Stimulated activated naive CD8-positive, alpha-beta T cell treated with anti-CD3 and anti-CD28 coated beads, Interleukin-15, amount 100 ng/mL, for 72 hours (primary cell): Measurements from ENCODE around the gene NKD2.
A peak's percentile ranks its signal among the peaks of the same experiment; 100 is the strongest.
"Not testable (repeated sequence)": the region's sequence is repeated elsewhere in the genome, so short reads cannot be mapped to it uniquely, and the experiment has no call there.

Experiments used
- ATAC-seq: fragments of 150-1000 bp; cut with Tn5 transposase; 2 replicates; pipeline ENCODE4 v1.10.0; 2021; ENCODE audit warnings: mild to moderate bottlenecking, moderate library complexity
- DNase-seq, 2 donors: peaks; one replicate each; pipeline ENCODE4 v3.0.0; 2021 to 2022
- H3K27ac Mint-ChIP-seq, 2 donors: one replicate each; pipeline ENCODE4 v1.8.0; 2022; ENCODE audit warnings: mild to moderate bottlenecking in 2 of 2, mixed read lengths in 2 of 2, moderate library complexity in 2 of 2
- H3K27me3 Mint-ChIP-seq: one replicate; pipeline ENCODE4 v1.8.0; 2022; ENCODE audit warnings: mixed read lengths
- H3K4me1 Mint-ChIP-seq: one replicate; pipeline ENCODE4 v1.8.0; 2022; ENCODE audit warnings: mild to moderate bottlenecking, mixed read lengths
- H3K4me3 Mint-ChIP-seq, 2 donors: one replicate each; pipeline ENCODE4 v1.8.0; 2022; ENCODE audit warnings: mild to moderate bottlenecking in 2 of 2, mixed read lengths in 2 of 2, moderate library complexity in 1 of 2
- H3K9me3 Mint-ChIP-seq, 2 donors: one replicate each; pipeline ENCODE4 v1.8.0; 2022; ENCODE audit warnings: mixed read lengths in 2 of 2

NKD2 gene

DNA sequence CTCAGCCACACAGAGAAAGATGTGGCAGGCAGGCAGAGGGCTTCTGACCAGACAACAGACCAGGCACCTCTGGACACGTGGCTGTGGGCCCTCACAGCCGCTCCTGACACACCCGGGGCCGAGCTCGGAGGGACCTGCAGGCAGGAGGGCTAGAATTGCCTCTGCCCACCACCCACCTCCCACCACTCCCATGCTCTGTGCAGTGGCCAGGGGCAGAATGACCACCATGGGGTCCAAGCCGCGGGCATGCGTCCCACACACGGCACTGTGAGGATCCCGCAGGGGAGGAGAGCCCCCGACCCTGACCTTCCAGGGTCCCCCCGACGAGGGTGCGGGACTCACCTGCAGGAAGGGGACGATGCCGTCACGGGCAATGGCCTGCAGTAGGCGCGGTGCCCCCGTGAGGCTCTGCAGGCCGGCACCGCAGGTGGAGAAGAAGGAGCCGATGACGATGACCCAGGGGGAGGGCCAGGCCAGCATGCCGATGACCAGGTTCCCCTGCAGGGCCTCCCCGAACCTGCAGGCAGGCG is 69.0 kb downstream of the NKD2 start:
- peak overlapping the region in 1 of 2 donors; percentile 42 for H3K27ac Mint-ChIP-seq
- DNase-seq (no peak), ATAC-seq (no peak)
- H3K27me3 Mint-ChIP-seq: no peaks in the 10 kb centered on the region
- H3K4me1 Mint-ChIP-seq: no peaks in the 10 kb centered on the region
- no peaks in the 10 kb centered on the region for H3K9me3 Mint-ChIP-seq
- H3K4me3 Mint-ChIP-seq: no peak overlapping the region

DNA sequence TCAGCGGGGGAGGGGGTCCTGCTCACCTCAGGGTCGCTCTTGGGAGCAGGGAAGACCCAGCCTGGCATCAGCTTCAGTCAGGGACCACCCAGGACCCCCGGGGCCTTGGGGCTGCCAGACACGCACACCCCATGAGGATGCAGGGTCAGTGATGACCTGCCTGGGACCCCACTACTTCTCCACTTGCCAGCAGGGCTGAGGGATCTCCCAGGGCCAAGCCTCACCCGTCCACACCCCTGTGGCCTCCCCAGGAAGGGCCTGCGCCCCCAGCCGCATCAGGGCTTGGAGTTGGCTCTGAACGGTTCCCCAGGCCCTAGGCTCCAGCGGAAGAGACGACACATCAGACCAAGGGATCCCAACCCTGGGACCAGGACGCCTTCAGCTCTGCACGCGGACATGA is 69.6 kb downstream of the NKD2 start:
- Mint-ChIP-seq H3K4me1 (no peaks in the 10 kb centered on the region), H3K27ac (no peak overlapping the region), H3K27me3 (no peaks in the 10 kb centered on the region), H3K4me3 (no peak overlapping the region), H3K9me3 (no peaks in the 10 kb centered on the region)
- no peak for DNase-seq
- no peak for ATAC-seq

DNA sequence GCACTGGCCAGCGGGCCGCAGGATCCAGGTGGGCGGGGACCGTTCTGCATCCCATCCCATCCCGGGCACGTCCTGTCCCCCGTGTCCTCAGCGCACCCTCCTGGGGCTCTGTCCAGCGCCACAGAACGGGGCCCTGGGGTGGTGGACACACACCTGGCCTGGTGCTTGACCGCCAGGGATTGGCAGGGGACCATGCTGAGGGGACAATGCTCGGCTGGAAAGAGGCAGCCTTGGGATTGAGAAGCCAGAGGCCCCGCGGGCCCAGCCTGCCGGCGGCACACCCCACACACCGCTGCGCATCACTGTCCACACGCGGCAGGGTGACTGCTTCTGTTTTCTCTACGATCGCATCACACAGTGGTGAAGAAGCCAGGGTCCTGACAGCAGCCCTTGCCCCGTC is 70.2 kb downstream of the NKD2 start:
- Mint-ChIP-seq H3K4me1 (no peaks in the 10 kb centered on the region), H3K4me3 (no peak overlapping the region), H3K9me3 (no peaks in the 10 kb centered on the region), H3K27me3 (no peaks in the 10 kb centered on the region), H3K27ac (no peak overlapping the region)
- no peak for DNase-seq
- ATAC-seq: no peak

DNA sequence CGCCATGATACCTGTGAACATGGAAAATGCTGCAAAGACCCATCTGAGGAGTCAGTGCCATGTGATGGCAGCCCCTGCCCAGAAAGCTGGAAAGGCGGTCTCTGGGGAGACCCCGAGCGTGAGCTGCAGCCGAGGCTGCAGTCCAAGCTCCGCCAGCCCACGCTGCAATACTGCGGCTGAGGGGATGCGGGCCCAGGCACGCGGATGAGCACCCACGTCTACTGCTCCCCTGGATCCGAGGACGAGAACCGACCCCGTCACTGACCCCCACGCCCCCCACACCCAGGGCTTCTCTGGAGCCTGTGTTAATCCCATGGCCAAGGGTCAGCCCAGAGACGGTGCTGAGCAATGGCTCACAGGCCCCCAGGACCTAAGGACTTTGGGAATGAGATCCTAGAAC is 70.9 kb downstream of the NKD2 start:
- DNase-seq: no peak
- H3K27me3 Mint-ChIP-seq: no peaks in the 10 kb centered on the region
- H3K27ac Mint-ChIP-seq: no peak overlapping the region
- no peaks in the 10 kb centered on the region for H3K9me3 Mint-ChIP-seq
- no peak for ATAC-seq
- H3K4me1 Mint-ChIP-seq: no peaks in the 10 kb centered on the region
- H3K4me3 Mint-ChIP-seq: no peak overlapping the region

DNA sequence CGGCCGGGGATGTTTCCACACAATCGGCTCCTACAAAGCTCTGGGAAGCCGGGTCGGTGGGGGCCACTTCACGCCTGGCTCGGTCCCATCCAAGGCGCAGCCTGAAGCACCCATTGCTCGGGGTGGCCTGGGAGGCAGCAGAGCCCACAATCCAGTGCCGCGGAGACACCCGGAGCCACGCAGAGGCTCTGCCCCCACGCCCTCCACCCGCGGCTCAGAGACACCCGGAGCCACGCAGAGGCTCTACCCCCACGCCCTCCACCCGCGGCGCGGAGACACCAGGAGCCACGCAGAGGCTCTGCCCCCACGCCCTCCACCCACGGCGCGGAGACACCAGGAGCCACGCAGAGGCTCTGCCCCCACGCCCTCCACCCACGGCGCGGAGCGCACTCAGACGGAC is 71.4 kb downstream of the NKD2 start:
- Mint-ChIP-seq H3K27me3 (no peaks in the 10 kb centered on the region), H3K27ac (no peak overlapping the region), H3K4me1 (no peaks in the 10 kb centered on the region), H3K9me3 (no peaks in the 10 kb centered on the region), H3K4me3 (no peak overlapping the region)
- DNase-seq (no peak), ATAC-seq (no peak)

DNA sequence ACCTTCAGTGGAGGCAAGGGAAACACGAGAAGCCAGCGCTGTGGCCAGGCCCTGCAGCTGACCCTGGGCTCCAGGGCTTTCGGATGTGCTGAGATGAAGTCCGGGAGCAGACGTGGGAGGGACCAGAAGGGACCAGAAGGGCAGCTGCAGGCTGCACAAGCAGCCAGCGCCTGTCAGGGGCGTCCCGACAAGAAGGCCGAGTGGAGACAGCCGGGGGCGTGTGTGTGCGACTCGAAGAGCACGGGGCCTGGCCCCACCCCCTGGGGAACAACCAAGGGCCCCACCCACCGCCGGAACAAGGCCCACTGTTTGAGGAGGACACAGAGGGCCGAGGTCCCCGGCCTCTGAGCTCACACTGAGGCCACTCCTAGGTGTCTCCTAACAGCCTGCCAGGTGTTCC is 71.8 kb downstream of the NKD2 start:
- no peak overlapping the region for H3K4me3 Mint-ChIP-seq

DNA sequence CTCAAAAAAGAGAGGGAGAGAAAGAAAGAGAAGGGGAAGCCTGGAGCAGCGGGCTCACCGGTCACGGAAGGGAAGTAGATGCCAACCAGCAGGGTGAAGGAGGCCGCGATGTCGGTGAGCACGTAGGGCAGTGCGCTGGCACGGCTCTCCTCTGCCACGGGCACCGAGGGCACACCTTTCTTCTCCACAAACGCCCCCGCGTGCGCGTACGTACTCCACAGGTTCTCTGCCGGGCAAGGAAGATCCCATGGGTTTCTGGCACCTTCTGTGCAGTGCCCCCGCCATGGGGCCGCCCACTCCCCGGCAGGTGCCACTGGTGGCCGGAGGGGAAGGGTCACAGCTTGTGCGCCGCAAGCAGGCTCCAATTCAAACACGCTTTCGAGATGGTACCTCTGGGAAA is 72.9 kb downstream of the NKD2 start:
- Mint-ChIP-seq H3K27me3 (no peaks in the 10 kb centered on the region), H3K4me3 (no peak overlapping the region), H3K9me3 (no peaks in the 10 kb centered on the region), H3K4me1 (no peaks in the 10 kb centered on the region), H3K27ac (no peak overlapping the region)
- ATAC-seq (no peak), DNase-seq (no peak)

More for the DNA sequence above, 71.8 kb downstream of the NKD2 start:
- DNase-seq: no peak
- Mint-ChIP-seq H3K9me3 (no peaks in the 10 kb centered on the region), H3K4me1 (no peaks in the 10 kb centered on the region), H3K27me3 (no peaks in the 10 kb centered on the region), H3K27ac (no peak overlapping the region)
- ATAC-seq: no peak

DNA sequence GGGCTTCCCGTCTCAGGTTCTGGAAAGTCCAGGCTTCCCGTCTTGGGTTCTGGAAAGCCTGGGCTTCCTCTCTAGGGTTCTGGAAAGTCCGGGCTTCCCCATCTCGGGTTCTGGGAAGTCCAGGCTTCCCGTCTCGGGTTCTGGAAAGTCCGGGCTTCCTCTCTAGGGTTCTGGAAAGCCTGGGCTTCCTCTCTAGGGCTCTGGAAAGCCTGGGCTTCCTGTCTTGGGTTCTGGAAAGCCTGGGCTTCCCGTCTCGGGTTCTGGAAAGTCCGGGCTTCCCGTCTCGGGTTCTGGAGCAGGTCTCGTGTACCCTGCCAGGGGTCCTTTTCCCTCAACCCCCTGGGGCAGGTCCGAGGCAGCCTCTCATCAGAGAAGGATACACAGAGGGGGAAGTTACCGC is 74.4 kb downstream of the NKD2 start:
- not testable (repeated sequence) for H3K9me3 Mint-ChIP-seq, ATAC-seq, H3K4me3 Mint-ChIP-seq, H3K27ac Mint-ChIP-seq, DNase-seq, H3K27me3 Mint-ChIP-seq, H3K4me1 Mint-ChIP-seq

DNA sequence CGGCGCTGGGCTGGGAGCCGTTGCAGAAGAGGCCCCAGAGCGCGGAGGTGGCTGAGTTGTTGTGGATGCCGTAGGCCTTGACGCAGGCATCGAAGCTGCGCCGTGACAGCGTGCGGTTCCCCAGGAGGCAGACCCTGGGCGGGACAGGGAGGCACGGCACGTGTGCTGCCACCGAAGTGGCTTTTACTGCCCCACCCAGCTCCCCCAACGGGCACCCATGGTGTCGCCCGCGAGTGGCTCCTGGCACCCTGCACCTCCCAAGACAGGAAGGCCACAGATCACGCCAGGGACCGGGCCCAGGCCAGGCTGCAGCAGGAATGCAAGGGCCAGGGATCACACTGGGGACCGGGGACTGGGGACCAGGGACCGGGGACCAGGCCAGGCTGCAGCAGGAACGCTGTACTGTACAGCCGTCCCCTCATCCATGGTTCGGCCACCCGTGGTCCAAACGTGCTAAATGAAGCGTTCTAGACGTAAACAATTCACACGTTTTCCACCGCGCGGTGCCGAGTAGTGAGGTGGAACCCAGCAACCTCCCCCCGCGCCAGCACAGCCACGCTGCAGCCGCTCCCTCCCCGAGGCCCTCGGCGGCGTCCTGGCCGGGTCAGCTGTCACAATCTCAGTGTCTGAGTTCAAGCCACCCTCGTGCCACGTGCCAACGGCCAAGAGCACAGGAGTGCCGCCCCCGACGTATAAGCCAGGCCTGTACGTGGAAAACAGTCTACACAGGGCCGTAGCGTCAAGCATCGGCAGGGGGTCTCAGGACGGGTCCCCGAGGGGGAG is 75.4 kb downstream of the NKD2 start:
- ATAC-seq (no peak), DNase-seq (no peak)
- no peak overlapping the region for H3K27ac Mint-ChIP-seq
- no peak overlapping the region for H3K4me3 Mint-ChIP-seq
- H3K4me1 Mint-ChIP-seq: no peaks in the 10 kb centered on the region
- no peaks in the 10 kb centered on the region for H3K27me3 Mint-ChIP-seq
- H3K9me3 Mint-ChIP-seq: no peaks in the 10 kb centered on the region

DNA sequence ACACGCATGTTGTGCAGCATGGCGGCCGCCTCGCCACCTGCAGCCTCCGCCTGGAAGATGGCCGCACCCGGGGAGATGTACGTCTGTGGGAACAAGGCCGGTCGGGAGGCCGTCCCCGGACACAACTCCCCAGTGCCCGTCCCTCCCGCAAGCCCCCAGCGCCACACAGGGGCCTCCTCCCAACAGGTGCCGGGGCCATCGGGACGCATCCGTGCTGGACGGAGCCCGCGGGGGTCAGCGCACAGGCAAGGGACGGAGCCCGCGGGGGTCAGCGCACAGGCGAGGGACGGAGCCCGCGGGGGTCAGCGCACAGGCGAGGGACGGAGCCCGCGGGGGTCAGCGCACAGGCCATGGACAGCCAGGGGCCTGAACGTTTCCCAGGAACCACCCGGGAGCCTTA is 76.8 kb downstream of the NKD2 start:
- DNase-seq (no peak), ATAC-seq (peak; percentile 31)
- Mint-ChIP-seq H3K4me1 (no peaks in the 10 kb centered on the region), H3K4me3 (no peak overlapping the region), H3K9me3 (no peaks in the 10 kb centered on the region), H3K27ac (no peak overlapping the region), H3K27me3 (no peaks in the 10 kb centered on the region)

DNA sequence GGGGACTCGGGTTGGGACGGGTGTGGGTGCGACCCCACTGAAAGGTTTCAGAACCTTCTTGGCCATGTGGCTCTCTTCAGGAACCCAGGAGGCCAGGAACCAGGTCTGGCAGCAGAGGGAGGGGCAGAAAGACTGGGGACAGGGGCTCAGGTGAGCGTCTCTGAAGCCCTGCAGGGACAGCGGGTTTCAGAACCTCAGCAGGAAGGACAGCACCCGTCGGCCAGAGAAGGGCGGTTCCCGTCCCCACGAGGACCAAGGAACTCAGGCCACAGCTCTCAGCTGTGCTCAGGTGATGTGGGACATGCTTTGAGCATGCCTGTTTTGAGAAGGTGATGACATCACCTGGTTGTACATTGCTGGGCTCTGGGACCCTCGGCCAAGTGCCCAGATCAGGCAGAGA is 77.5 kb downstream of the NKD2 start:
- DNase-seq: no peak
- Mint-ChIP-seq H3K4me3 (no peak overlapping the region), H3K9me3 (no peaks in the 10 kb centered on the region), H3K4me1 (no peaks in the 10 kb centered on the region), H3K27me3 (no peaks in the 10 kb centered on the region), H3K27ac (peak overlapping the region in 1 of 2 donors; percentile 76)
- ATAC-seq: no peak

DNA sequence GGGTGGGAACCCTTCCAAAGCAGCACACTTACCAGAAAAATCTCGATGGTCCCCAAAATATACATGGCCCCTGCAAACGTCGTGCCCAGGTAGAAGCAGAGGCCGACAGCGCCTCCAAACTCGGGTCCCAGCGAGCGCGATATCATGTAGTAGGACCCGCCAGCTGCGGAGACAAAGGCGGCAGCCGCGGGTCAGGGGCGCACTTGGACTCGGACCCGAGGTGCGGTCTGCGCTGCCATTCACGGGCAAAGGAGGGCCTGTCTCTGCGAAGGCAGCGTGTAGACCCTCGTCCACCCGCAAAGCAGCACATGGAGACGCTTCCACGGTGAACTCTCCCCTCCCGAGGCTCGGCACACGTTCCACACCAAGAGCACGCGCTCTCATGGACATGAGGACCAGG is 78.3 kb downstream of the NKD2 start:
- DNase-seq (no peak), ATAC-seq (no peak)
- Mint-ChIP-seq H3K4me3 (no peak overlapping the region), H3K27me3 (no peaks in the 10 kb centered on the region), H3K27ac (no peak overlapping the region), H3K9me3 (no peaks in the 10 kb centered on the region), H3K4me1 (no peaks in the 10 kb centered on the region)

DNA sequence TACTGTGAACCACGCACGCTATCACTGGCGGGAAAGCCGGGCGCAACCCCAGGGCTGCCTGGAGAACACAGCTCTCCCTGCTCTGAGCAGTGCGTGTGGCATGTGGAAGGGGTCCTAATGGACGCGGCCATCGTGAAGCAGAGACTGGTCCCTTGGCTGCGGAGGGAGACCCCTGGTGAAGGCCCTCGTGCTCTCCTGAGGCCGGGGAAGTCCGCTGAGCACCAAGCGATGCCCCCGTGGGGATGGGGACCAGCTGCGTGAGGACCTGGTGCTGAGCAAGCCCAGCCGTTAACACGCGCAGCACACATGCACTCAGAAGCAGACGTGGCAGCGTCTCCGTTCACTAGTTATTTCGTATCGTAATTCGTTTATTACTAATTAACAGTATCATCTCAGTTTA is 78.8 kb downstream of the NKD2 start:
- Mint-ChIP-seq H3K27ac (no peak overlapping the region), H3K27me3 (no peaks in the 10 kb centered on the region), H3K9me3 (no peaks in the 10 kb centered on the region), H3K4me1 (no peaks in the 10 kb centered on the region), H3K4me3 (no peak overlapping the region)
- ATAC-seq: no peak
- no peak for DNase-seq

DNA sequence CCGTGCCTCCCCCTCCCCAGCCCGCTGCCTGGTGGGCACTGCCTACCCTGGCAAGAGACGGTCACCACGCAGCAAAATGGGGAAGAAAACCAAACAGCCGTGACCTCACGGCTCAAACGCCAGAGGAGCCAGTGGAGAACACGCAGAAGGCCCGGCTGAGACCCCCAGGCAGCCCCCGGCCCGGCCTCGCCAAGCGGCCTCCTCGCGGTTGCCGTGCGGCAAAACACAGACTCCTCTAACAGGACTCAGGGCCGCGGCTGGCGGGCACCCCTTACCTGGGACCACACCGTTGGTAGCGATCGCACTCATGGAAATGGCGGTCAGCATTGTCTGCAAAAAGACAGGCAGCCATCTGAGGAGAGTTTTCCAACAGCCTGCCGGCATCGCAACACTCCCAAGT is 79.4 kb downstream of the NKD2 start:
- no peaks in the 10 kb centered on the region for H3K9me3 Mint-ChIP-seq
- no peak overlapping the region for H3K4me3 Mint-ChIP-seq
- H3K4me1 Mint-ChIP-seq: no peaks in the 10 kb centered on the region
- H3K27ac Mint-ChIP-seq: no peak overlapping the region
- no peak for ATAC-seq
- no peaks in the 10 kb centered on the region for H3K27me3 Mint-ChIP-seq
- no peak for DNase-seq
